Measurements from ENCODE around the gene LPCAT3.

The LPCAT3 gene

GRCh38 chr12:6950811-6951540 lies 67.3 kb downstream of the LPCAT3 start, which contains the start of gene PTPN6:
Gene PTPN6 (plus strand): TSS chr12:6951356. CDS start chr12:6951513, 157 bp downstream.
- DNase-seq: no peak

DNA sequence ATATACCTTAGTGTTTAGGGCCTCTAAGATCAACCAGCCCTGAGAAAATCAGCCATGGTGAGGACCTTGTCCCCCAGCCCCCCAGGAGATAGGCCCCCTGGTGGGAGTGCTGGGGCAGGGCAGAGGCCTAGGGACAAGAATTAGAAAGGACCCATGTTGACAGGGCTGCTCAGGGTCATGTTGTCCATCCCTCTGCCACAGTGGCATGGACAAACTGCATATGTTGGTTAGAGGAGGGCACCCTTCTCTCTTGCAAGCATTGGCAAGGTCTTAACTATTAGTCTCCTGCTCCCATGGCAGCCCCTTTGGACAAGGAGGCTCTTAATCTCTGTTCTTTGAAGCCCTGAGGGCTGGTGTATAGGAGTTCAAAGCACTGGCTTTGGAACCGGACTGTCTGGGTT lies 67.9 kb downstream of the LPCAT3 start:
- DNase-seq: peak; percentile 52

GRCh38 chr12:6948873-6949594 lies 69.2 kb downstream of the LPCAT3 start:
- peak; percentile 64 for DNase-seq

DNA sequence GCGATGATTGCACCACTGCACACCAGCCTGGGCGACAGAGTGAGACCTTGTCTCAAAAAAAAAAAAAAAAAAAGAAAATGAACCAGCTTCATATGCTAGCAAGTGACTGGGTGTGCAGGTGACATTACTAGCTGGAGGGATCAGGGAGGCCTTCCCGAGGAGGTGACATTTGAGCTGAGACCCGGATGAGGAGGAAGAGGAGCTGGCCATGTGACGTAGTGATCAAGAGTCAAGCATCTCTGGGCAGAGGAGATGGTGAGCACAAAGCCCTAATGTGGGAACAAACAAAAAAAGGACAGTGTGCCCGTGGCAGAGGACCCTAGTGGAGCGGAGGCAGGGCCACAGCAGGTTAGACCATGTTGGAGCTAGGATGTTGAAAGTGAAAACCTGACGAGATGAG lies 70.7 kb downstream of the LPCAT3 start:
- no peak for DNase-seq

- no peak for DNase-seq
Observed at GRCh38 chr12:6946920-6947374, 71.3 kb downstream of the LPCAT3 start.

- DNase-seq: peak; percentile 89
Observed at GRCh38 chr12:6946033-6946919, 72.0 kb downstream of the LPCAT3 start.

- peak; percentile 61 for DNase-seq
Observed at GRCh38 chr12:6945613-6946012, 72.7 kb downstream of the LPCAT3 start.

DNA sequence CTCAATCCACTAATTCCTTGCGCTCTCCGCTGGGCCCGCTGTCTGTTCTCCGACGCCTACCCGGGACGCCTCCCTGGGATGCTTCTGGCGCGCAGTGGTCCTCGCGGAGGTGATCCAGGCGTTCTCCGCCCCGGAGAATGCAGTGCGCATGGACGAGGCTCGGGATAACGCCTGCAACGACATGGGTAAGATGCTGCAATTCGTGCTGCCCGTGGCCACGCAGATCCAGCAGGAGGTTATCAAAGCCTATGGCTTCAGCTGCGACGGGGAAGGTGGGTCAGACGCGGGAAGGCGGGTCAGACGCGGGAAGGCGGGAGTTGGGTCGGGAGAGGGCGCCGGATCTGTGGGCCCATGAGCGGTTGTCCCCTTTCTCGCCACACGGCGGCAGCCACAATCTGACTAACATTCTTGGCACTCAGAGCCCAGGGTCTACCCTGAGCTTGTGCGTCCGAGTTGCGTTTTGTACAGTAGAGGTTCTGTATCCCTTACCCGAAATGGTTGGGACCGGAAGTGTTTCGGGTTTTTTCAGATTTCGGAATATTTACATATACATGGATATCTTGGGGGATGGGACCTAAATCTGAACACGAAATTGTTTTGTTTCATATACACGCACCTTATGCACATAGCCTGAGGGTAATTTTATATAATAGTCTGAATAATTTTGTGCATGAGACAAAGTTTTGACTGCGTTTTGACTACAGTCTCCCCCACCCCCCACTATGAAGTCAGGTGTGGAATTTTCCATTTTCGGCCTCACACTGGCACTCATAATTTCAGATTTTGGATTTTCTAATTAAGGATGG lies 73.7 kb downstream of the LPCAT3 start:
- DNase-seq: peak; percentile 94

DNA sequence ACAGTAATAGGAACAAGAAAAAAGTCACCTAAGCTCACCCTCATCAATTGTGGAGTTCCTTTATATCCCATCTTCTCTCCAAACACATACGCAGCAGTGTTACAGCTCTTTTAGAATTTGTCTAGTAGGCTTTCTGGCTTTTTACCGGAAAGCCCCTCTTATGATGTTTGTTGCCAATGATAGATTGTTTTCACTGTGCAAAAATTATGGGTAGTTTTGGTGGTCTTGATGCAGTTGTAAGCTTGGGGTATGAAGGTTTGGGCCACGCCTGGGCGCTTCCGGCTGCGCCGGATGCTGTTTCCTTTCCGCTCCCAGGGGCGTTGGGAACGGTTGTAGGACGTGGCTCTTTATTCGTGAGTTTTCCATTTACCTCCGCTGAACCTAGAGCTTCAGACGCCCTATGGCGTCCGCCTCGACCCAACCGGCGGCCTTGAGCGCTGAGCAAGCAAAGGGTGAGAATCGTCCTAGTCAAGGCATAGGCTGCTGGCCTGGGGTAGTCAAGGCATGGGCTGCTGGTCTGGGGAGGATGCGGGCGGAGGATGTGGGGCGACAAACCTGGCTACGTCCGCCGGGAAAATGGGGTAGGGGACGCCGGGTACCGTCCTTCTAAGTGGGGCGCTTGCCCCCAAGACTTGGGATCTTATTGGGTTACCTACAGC lies 74.4 kb downstream of the LPCAT3 start, which contains the start of the genes C12orf57 and RNU7-1:
C12orf57 (plus strand) TSS at position 301 of the 659 bp plus-strand sequence; CDS start at position 401, 100 bp downstream.
RNU7-1 (plus strand) TSS at position 95 of the 659 bp plus-strand sequence.
- peak; percentile 86 for DNase-seq

DNA sequence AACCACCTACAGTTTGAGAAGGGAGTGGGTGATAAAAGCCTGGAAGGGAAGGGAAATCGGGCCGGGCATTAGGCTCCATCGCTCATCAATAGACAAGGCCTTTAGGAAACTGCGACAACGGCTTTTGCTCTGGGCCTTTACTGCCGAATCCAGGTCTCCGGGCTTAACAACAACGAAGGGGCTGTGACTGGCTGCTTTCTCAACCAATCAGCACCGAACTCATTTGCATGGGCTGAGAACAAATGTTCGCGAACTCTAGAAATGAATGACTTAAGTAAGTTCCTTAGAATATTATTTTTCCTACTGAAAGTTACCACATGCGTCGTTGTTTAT lies 74.9 kb downstream of the LPCAT3 start:
- peak; percentile 90 for DNase-seq

DNA sequence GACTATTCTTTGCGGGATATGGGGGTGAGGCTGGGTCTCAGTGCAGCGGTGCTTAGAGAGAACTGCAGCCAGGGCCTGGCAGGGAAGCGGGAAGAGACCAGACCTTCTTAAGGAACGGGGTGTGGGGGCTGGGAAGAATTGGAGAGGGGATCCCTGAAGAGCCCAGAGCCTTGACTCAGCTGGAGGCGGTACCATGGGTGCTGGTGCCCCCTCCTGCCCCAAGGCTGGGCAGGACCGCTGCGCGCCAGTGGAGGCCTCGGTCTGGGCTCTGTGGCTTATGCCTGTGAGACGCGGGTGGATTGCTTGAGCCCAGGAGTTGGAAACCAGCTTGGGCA lies 76.0 kb downstream of the LPCAT3 start:
- DNase-seq: no peak

- DNase-seq: no peak
Observed at GRCh38 chr12:6941782-6942181, 76.5 kb downstream of the LPCAT3 start.

- DNase-seq: no peak
Observed at GRCh38 chr12:6941267-6941666, 77.0 kb downstream of the LPCAT3 start.

- DNase-seq: no peak
Observed at GRCh38 chr12:6939191-6939540, 79.1 kb downstream of the LPCAT3 start.

DNA sequence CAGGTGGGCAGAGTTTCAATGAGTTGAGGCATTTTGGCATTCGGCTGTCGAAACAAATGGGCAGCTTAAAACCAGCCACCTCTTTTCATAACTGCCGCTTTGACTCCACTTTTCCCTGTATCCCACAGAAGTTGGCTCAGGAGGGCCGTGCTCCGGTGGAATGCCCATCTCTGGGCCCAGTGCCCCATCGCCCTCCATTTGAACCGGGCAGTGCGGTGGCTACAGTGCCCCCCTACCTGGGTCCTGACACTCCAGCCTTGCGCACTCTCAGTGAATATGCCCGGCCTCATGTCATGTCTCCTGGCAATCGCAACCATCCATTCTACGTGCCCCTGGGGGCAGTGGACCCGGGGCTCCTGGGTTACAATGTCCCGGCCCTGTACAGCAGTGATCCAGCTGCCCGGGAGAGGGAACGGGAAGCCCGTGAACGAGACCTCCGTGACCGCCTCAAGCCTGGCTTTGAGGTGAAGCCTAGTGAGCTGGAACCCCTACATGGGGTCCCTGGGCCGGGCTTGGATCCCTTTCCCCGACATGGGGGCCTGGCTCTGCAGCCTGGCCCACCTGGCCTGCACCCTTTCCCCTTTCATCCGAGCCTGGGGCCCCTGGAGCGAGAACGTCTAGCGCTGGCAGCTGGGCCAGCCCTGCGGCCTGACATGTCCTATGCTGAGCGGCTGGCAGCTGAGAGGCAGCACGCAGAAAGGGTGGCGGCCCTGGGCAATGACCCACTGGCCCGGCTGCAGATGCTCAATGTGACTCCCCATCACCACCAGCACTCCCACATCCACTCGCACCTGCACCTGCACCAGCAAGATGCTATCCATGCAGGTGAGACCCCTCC lies 79.7 kb downstream of the LPCAT3 start:
- no peak for DNase-seq

DNA sequence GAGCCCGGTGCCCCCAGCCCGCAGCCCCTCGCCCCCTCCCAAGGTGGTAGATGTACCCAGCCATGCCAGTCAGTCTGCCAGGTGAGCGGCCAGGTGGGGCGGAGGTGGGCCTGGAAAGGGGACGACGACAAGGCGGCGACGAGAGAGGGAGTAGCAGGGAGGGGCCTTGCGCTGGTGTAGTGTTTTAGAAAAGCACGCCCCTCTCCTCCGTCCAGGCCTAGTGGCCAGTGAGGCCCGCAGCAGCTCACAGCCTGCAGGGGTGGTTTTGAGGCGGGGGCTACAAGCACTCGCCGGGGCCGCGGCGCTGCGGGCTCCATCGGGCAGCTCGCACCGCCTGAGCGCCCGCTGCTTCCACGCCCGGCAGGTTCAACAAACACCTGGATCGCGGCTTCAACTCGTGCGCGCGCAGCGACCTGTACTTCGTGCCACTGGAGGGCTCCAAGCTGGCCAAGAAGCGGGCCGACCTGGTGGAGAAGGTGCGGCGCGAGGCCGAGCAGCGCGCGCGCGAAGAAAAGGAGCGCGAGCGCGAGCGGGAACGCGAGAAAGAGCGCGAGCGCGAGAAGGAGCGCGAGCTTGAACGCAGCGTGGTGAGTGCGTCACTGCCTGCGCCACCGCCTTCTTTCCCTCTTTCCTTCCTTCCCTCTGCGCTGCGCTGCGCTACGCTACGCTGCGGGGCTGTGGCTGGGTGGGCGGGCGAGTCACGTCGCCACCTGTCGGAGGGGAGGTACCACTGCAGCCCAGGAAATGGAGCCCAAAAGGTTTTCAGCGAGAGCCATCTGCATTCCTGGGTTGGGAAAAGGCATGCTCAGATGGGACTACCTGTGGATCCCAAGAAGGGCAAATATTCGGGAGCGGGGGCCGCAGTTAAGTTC lies 80.6 kb downstream of the LPCAT3 start:
- DNase-seq: peak; percentile 98

DNA sequence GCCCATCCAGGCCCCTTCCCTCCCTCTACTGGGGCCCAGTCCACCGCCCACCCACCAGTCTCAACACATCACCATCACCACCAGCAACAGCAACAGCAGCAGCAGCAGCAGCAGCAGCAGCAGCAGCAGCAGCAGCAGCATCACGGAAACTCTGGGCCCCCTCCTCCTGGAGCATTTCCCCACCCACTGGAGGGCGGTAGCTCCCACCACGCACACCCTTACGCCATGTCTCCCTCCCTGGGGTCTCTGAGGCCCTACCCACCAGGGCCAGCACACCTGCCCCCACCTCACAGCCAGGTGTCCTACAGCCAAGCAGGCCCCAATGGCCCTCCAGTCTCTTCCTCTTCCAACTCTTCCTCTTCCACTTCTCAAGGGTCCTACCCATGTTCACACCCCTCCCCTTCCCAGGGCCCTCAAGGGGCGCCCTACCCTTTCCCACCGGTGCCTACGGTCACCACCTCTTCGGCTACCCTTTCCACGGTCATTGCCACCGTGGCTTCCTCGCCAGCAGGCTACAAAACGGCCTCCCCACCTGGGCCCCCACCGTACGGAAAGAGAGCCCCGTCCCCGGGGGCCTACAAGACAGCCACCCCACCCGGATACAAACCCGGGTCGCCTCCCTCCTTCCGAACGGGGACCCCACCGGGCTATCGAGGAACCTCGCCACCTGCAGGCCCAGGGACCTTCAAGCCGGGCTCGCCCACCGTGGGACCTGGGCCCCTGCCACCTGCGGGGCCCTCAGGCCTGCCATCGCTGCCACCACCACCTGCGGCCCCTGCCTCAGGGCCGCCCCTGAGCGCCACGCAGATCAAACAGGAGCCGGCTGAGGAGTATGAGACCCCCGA lies 81.4 kb downstream of the LPCAT3 start:
- no peak for DNase-seq

GRCh38 chr12:6936194-6936635 lies 82.1 kb downstream of the LPCAT3 start:
- DNase-seq: no peak

Measured in RPMI8226 (cell line).